H1 (cell line): Measurements from ENCODE around the gene ADGRG1.

Experiments
- ATF2 ChIP-seq: IDR thresholded peaks from 2 replicates; pipeline ENCODE4 v1.6.1; 2012; ENCODE audit warnings: low read length, inconsistent platforms
- CHD2 ChIP-seq: IDR thresholded peaks from 2 replicates; pipeline ENCODE4 v1.6.1; 2012; ENCODE audit warnings: low read length, improper control_type of control experiment
- CTCF ChIP-seq, 3 experiments: IDR thresholded peaks; 1 replicate in 2 of 3; 2 replicates in 1 of 3; pipeline versions ENCODE4 v1.5.1 to v1.6.1; 2011; ENCODE audit warnings: low read length in 3 of 3, mild to moderate bottlenecking in 3 of 3, inconsistent platforms in 2 of 3, low read depth in 1 of 3, moderate library complexity in 1 of 3; ENCODE audit not compliant: insufficient read depth in 1 of 3; ENCODE audit errors: control extremely low read depth in 1 of 3
- JUND ChIP-seq: IDR thresholded peaks from 2 replicates; pipeline ENCODE4 v1.6.1; 2011; ENCODE audit warnings: mild to moderate bottlenecking, improper control_type of control experiment, low read length
- KDM4A ChIP-seq: IDR thresholded peaks from one replicate; pipeline ENCODE4 v1.7.1; 2012; ENCODE audit warnings: low read depth, mild to moderate bottlenecking, moderate library complexity, low read length, inconsistent platforms; ENCODE audit not compliant: severe bottlenecking
- POLR2AphosphoS5 ChIP-seq: IDR thresholded peaks from 2 replicates; pipeline ENCODE4 v1.6.1; 2011; ENCODE audit warnings: low read depth, low read length
- RFX5 ChIP-seq: IDR thresholded peaks from 2 replicates; pipeline ENCODE4 v1.6.1; 2011; ENCODE audit warnings: low read depth, low read length, improper control_type of control experiment, borderline replicate concordance
- SUZ12 ChIP-seq: fragments of 200-600 bp; sonication (generic); IDR thresholded peaks from 2 replicates; pipeline ENCODE4 v1.6.1; 2012; ENCODE audit warnings: mild to moderate bottlenecking, inconsistent platforms, low read length, moderate library complexity, mixed read lengths
- TAF1 ChIP-seq: IDR thresholded peaks from 2 replicates; pipeline ENCODE4 v1.6.1; 2011; ENCODE audit warnings: mild to moderate bottlenecking, low read depth, low read length
- ZNF274 ChIP-seq: IDR thresholded peaks from 2 replicates; pipeline ENCODE4 v1.7.0; 2012; ENCODE audit warnings: low read length, borderline replicate concordance; ENCODE audit errors: extremely low read depth

GRCh38 chr16:57627184-57627871 is 1.1 kb upstream of the ADGRG1 start:
- TF ChIP-seq SUZ12 (no peak), ZNF274 (no peak), ATF2 (no peak), POLR2AphosphoS5 (no peak), RFX5 (no peak), CTCF (IDR thresholded peaks at IDR 0.05; ENCODE audit: control extremely low read depth in 1 of 3, insufficient read depth in 1 of 3, low read depth in 1 of 3, low read length in 3 of 3) (peak; percentile 51 to 60 (median 52)), TAF1 (no peak), CHD2 (no peak), KDM4A (no peak), JUND (no peak)
